Measurements from ENCODE around the gene PTPRN2. TPM values are rescaled to one million over a fixed set of nuclear protein-coding genes. Genes with fewer than 3 reads are reported as not detected.
"Not testable (repeated sequence)": the region's sequence is repeated elsewhere in the genome, so short reads cannot be mapped to it uniquely, and the experiment has no call there.

The PTPRN2 gene
- total and polyA plus RNA-seq, 2 donors (not counting 1 experiment from before 2014, with no cell fraction given), result 0.54 to 1.2 TPM

DNA sequence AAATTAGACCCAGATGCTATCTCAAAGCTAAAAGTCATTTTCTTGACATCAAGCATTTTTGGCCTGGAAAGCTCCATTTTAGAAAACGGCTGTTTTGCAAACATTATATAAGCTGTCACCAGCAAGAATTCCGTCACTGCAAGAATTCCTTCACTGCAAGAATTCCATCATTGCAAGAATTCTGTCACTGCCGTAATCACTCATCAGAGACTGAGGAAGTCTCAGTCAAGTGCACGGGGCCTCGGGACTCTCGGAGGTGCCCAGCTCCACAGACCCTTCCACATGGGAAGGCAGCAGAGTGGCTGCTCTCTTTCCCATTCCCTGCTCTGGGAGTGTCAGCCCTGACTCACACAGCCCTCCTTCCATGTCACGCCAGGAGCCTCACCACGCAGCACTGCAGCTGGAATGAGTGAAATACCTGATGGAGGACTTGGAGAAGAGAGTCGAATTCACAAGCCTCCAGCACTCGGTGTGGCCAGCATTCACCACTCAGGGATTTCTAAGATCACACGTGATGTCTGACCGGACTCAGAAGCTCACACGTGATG, 168.3 kb downstream of the PTPRN2 start:
- no peak overlapping the region for H3K27ac ChIP-seq (ENCODE audit: insufficient read depth, low read length)
- no peak overlapping the region for H3K9ac ChIP-seq (ENCODE audit: insufficient read depth, low read length)
- no peaks in the 10 kb centered on the region for H3K36me3 ChIP-seq (ENCODE audit: control insufficient read depth, insufficient read depth, low read length)
- no peak overlapping the region for H2AFZ ChIP-seq (ENCODE audit: low read length)
- no peaks in the 10 kb centered on the region for H3K9me3 ChIP-seq (ENCODE audit: control insufficient read depth, insufficient read depth, low read depth, low read length)
- no peaks in the 10 kb centered on the region for H3K27me3 ChIP-seq (ENCODE audit: control insufficient read depth, insufficient read depth, low read length)
- H3K4me1 ChIP-seq (ENCODE audit: control insufficient read depth, extremely low read depth, insufficient read depth, low read length), result no peaks in the 10 kb centered on the region
- TF ChIP-seq, protein P1, sequence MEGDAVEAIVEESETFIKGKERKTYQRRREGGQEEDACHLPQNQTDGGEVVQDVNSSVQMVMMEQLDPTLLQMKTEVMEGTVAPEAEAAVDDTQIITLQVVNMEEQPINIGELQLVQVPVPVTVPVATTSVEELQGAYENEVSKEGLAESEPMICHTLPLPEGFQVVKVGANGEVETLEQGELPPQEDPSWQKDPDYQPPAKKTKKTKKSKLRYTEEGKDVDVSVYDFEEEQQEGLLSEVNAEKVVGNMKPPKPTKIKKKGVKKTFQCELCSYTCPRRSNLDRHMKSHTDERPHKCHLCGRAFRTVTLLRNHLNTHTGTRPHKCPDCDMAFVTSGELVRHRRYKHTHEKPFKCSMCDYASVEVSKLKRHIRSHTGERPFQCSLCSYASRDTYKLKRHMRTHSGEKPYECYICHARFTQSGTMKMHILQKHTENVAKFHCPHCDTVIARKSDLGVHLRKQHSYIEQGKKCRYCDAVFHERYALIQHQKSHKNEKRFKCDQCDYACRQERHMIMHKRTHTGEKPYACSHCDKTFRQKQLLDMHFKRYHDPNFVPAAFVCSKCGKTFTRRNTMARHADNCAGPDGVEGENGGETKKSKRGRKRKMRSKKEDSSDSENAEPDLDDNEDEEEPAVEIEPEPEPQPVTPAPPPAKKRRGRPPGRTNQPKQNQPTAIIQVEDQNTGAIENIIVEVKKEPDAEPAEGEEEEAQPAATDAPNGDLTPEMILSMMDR (conservative IDR thresholded peaks at IDR 0.05 in 1 of 2, IDR thresholded peaks at IDR 0.05 in 1 of 2; ENCODE audit: low read depth in 1 of 2, low read length in 2 of 2), result no peak
- TF ChIP-seq EZH2 (IDR thresholded peaks at IDR 0.05; ENCODE audit: low read length, missing control alignments), result no peak
- no peaks in the 10 kb centered on the region for H3K79me2 ChIP-seq (ENCODE audit: control insufficient read depth, insufficient read depth, low read length)
- H3K4me2 ChIP-seq (ENCODE audit: extremely low read depth, insufficient read depth, low read length), result no peak overlapping the region
- DNase-seq (ENCODE audit: low read depth in 2 of 2), result no peak
- H4K20me1 ChIP-seq (ENCODE audit: control insufficient read depth, extremely low read depth, insufficient read depth, low read length), result no peaks in the 10 kb centered on the region
- no peak overlapping the region for H3K4me3 ChIP-seq (replicated peaks in 1 of 4; ENCODE audit: control extremely low read depth in 1 of 4, insufficient read depth in 1 of 4, low read depth in 3 of 4, low read length in 4 of 4)

DNA sequence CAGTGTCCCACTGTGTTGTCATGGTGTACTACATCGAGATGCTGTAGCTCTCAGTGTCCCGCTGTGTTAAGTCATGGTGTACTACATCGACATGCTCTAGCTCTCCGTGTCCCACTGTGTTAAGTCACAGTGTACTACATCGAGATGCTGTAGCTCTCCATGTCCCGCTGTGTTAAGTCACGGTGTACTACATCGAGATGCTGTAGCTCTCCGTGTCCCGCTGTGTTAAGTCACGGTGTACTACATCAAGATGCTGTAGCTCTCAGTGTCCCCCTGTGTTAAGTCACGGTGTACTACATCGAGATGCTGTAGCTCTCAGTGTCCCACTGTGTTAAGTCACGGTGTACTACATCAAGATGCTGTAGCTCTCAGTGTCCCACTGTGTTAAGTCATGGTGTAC, 169.2 kb downstream of the PTPRN2 start:
- not testable (repeated sequence) for H3K9me3 ChIP-seq (ENCODE audit: control insufficient read depth, insufficient read depth, low read depth, low read length); H3K27ac ChIP-seq (ENCODE audit: insufficient read depth, low read length); H4K20me1 ChIP-seq (ENCODE audit: control insufficient read depth, extremely low read depth, insufficient read depth, low read length); H3K36me3 ChIP-seq (ENCODE audit: control insufficient read depth, insufficient read depth, low read length); H2AFZ ChIP-seq (ENCODE audit: low read length); H3K27me3 ChIP-seq (ENCODE audit: control insufficient read depth, insufficient read depth, low read length); DNase-seq (ENCODE audit: low read depth in 2 of 2); H3K4me1 ChIP-seq (ENCODE audit: control insufficient read depth, extremely low read depth, insufficient read depth, low read length); H3K4me2 ChIP-seq (ENCODE audit: extremely low read depth, insufficient read depth, low read length); H3K4me3 ChIP-seq (replicated peaks in 1 of 4; ENCODE audit: control extremely low read depth in 1 of 4, insufficient read depth in 1 of 4, low read depth in 3 of 4, low read length in 4 of 4); H3K79me2 ChIP-seq (ENCODE audit: control insufficient read depth, insufficient read depth, low read length); H3K9ac ChIP-seq (ENCODE audit: insufficient read depth, low read length)

DNA sequence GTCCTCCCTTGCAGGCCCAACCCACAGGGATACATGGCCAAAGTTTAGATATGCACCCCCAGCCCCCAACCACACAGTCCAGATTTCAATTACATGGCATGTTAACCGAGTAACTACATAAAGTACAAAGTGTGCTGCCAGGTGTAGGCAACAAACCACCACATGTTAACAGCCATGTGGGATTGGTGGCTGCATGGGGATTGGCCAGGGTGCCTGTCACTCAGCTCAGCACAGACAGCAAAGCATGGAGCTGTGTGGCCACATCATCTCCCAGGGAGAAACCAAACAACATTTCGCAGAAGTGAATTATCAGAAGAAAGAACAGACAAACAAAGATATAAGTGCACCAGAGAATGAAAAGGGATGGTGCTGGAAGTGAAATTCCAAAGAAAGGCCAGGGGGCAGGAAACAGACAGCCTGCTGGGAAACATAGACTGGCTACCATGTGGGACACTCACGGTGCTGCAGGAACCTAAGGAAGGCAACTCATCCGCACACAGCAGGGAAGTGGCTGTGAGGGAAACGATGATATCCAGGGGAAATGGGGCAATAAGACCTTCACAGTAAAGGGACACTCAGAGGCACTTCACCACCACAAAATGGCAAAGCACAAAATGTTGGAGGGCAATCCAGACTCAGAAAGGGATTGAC, 171.2 kb downstream of the PTPRN2 start:
- no peak overlapping the region for H3K9ac ChIP-seq (ENCODE audit: insufficient read depth, low read length)
- no peaks in the 10 kb centered on the region for H3K4me1 ChIP-seq (ENCODE audit: control insufficient read depth, extremely low read depth, insufficient read depth, low read length)
- H3K4me2 ChIP-seq (ENCODE audit: extremely low read depth, insufficient read depth, low read length), result no peak overlapping the region
- no peak overlapping the region for H2AFZ ChIP-seq (ENCODE audit: low read length)
- H3K79me2 ChIP-seq (ENCODE audit: control insufficient read depth, insufficient read depth, low read length), result no peaks in the 10 kb centered on the region
- no peak overlapping the region for H3K4me3 ChIP-seq (replicated peaks in 1 of 4; ENCODE audit: control extremely low read depth in 1 of 4, insufficient read depth in 1 of 4, low read depth in 3 of 4, low read length in 4 of 4)
- no peak overlapping the region for H3K27ac ChIP-seq (ENCODE audit: insufficient read depth, low read length)
- no peaks in the 10 kb centered on the region for H3K27me3 ChIP-seq (ENCODE audit: control insufficient read depth, insufficient read depth, low read length)
- no peak for DNase-seq (ENCODE audit: low read depth in 2 of 2)
- H4K20me1 ChIP-seq (ENCODE audit: control insufficient read depth, extremely low read depth, insufficient read depth, low read length), result no peaks in the 10 kb centered on the region
- H3K9me3 ChIP-seq (ENCODE audit: control insufficient read depth, insufficient read depth, low read depth, low read length), result no peaks in the 10 kb centered on the region
- TF ChIP-seq, protein P1 (conservative IDR thresholded peaks at IDR 0.05 in 1 of 2, IDR thresholded peaks at IDR 0.05 in 1 of 2; ENCODE audit: low read depth in 1 of 2, low read length in 2 of 2), result no peak
- TF ChIP-seq EZH2 (IDR thresholded peaks at IDR 0.05; ENCODE audit: low read length, missing control alignments), result no peak
- H3K36me3 ChIP-seq (ENCODE audit: control insufficient read depth, insufficient read depth, low read length), result no peaks in the 10 kb centered on the region

All from fibroblast of lung (primary cell).